GM18870 (cell line): Measurements from ENCODE around the gene WNT6.

Experiments
- ATAC-seq: cut with Tn5 transposase; IDR thresholded peaks from one replicate; pipeline ENCODE4 v1.9.1; 2021; ENCODE audit warnings: moderate library complexity; ENCODE audit not compliant: unreplicated experiment

Gene WNT6

DNA sequence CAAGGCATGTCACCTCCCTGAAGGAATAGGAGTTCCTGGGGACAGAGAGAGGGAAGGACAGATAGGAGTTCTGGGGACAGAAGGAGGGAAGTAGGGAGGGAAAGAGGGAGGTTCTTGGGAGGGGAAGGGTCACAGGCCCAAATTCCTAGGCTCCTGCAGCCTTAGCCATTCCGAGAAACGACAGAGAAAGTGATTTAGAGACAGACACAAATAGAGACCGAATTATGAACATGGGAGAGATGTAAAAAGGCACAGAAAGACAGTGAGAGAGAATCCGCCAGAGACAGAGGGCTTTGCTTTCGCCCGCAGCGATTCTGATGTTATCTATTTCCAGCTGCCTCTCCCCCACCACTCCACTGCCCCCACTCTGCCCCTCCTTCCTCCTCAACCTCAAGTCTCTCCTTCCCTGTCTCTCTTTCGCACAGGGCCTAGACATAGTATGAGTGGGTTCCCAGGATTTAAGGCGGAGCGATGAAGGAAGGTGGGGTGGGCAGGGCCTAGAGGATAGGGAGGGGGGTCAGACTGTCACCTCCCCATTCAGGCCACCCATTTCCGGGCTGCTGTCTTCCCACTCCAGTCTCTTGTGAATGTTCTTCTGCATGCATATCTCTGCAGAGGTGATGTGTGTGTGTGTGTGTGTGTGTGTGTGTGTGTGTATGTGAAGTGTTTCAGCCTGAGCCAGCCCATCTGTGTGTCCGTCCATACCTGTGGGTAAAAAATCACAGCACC, 3.3 kb upstream of the WNT6 start:
- ATAC-seq, result no peak

DNA sequence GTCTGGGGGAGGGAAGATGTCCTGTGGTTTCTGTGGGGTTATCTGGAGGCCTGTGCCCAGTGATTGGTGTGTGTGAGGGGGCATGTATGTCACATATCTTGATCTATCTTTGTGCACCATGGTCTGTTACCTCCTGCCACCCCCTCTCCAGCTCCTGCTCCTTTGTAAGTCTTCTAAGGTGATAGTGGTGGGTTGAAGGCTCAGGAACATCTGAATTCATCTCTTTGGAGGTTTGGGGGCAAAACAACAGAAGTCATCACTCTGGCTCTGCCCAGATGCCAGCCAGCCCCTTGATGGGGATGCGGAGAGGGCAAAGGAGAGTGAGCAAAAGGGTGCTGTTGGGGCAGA, 2.7 kb upstream of the WNT6 start:
- no peak for ATAC-seq

DNA sequence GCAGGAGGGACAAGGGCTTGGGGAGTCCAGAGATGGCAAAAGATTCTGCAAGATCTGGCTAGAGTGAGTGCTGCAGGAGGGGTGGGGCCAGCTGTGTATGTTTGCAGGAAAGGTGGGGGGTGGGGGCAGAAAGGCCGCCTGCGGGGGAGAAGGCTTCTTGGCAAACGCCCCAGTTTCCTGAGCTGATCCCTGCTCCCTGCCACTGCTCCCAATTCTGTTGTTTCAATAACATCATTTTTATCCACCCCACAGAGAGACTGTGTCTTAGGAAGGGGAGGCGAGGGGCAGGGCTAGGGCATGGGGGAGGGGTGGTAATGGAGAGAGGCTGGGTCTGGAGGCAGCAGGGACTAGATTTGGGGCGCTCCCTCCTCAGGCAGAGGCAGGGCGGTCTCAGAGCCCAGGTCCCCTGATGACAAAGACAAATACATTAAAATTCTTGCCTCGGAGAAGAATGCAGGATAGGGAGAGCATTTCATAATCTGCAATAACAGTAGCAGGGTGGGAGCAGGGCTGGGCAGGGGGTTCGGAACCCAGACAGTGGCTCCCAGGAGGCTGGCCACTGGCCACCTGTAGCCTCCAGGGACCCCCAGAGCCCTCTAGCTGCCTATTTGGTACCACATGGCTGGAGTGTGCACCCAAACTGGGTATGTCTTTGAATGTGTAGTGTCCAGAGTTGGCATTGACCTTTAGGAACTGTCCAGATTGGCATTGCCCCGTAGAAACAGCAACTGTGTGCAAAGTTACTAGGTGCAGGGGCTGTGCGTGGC, 2.1 kb upstream of the WNT6 start:
- no peak for ATAC-seq

DNA sequence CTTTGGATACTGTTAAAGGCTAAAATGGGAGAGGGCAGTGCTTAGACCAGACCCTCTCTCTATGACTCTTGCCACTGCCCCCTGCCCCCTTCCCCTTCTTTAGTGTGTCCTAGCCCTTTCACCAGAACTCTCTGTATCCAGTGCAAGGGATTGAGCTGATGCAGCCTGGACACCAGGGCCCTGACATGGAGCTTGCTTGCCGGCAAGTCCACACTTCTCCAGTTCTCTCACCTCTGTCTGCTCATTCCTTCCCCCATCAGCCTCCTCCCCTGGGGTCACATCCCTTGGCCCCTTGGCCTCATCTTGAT, 1.5 kb upstream of the WNT6 start:
- ATAC-seq, result no peak

DNA sequence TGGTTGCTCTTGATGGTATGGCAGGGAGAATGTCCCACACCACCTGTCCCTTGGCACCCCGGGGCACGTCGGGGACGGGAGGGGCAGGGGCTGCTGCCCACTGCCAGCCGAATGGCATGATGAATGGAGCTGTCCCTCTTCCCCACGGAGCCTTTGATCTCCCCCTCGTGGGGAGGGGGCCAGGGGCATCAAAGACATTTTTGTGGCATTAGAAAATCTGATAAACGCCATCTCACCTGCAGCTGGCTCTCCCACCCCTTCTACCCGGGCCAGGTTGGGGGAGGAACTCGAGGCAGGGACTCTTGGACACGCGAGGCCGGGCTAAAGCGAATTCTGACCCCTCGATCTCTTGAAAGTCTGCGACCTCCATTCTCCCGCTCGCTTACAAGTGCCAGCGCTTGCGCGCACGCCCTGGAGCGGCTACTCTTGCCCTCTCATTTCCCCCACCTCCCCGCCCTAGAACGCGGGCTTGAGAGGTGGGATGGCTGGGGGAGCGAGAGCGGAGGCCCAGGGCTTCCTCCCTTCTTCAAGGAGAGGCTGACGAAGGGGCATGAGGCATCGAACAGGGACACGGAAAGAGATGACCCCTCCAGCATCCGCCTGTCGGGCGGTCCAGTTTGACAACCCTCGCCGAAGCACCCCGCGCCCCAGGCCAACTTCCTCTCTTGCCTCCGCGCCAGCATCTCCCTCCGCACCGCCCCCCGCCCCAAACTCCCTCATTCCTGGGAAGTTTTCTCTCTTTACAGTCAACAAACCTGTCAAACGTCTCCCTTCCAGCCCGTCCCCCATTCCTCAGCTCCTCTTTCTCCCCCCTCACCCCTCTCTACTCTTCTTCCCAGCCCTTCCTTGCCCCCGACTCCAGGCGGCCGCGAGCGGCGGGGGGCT, 692 bp upstream of the WNT6 start:
- ATAC-seq, result no peak

DNA sequence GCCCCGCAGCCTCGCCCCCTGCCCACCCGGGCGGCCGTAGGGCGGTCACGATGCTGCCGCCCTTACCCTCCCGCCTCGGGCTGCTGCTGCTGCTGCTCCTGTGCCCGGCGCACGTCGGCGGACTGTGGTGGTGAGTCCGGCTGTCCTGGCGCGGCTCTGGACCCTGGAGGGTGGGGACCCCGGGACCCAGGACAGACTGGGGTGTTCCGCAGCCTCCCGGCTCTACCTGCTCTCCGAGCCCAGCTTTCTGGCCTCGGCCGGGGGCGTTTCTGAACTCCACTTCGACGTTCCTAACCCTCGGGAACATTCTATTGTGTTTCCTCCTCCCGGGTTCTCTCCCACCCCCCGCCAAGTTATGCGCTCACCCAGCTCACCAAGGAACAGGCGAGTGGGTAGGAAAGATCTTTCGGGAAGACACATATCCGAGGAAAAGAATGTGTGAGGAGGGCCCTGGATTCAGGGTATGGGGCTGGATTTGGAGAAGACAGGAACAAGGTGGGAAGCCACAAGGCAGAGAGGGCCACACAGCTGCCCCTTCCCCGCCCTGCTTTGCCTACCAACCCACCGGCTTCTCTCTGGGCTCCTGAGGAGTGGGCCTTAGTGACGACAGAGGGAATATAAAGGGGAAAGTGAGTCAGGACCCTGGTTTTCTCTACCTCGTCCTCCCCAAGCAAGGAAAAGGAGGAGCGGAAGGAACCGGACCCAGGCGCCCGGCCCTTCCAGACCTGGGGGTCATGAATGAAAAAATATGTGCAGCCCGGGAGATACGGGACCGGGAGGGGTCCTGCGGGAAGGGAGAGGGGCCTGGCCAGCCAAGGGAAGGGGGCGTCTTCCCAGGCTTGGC, 605 bp downstream of the WNT6 start:
- ATAC-seq, result no peak

DNA sequence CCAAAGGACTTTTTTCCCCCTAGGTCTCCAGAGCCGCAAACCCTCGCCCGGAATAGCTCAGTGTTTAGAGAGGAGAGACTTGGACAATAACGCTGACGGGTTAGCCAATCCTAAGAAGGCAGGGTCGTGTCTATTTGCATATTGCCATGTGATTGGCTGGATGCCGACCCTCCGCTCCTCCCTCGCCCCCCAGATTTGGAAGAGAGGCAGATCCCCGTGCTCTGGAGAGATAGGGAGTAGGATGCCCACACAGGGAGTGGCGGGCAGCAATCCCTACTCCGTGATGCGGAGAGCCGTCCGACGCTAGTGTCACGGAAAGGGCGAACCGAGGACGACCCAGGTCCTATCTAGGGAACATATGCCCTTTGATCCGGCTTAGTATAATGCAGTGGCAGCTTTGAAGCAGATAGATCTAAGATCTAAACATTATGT, 1.4 kb downstream of the WNT6 start:
- no peak for ATAC-seq

DNA sequence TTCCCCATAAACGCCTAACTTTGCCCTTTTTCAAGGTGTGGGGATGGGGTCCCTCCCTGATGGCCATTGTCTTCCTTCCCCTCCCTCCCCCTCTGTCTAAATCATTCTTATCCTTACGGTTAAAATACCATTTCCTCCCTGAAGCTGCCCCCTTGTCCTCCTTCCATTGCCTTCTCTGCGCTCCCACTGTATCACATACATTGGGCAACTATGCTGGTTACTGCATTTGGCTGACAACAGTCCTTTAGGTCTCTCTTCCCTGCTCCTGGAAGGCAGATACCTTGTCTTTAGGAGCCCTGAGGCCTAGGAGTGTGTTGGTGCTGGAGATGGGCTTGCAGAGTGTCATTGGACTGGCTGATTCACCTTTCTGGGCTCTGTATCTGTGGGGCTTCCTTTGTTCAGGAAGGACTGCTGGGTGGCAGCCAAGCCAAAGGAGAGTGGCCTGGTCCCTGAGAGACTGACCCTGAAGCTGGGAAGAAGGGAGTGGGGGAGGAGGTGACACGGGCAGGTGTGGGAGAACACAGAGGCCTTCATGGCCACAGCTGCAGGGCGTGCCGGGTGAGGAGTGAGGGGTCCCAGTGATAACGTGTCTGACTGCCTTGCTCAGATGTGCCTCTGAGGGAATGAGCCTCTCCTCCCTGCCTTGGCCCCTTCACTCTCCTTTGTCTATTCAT, 2.2 kb downstream of the WNT6 start:
- no peak for ATAC-seq

DNA sequence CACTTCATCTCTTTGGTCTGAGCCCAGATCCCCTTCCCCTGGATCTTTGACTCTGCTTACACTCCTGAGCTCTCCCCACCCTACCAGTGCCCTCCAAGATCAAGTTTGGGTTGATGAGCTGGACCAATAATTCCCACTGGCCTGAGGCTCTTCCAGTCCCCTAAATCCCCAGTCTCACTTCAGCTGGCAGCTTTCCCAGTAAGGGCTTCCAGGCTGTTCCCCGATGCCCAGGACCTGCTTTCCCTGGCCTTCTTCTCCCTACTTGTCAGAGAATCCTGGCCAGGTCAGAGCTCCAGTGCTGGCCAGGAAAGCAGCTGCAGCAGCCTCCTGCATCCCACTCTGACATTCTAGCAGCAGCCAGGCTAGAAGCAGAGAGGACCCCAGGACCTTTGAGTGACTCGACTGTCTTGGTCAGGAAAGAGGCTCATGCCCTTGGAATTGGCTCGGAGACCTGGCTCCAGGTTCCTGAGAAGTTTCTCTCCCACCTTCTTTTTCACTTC, 3.5 kb downstream of the WNT6 start:
- ATAC-seq, result no peak

DNA sequence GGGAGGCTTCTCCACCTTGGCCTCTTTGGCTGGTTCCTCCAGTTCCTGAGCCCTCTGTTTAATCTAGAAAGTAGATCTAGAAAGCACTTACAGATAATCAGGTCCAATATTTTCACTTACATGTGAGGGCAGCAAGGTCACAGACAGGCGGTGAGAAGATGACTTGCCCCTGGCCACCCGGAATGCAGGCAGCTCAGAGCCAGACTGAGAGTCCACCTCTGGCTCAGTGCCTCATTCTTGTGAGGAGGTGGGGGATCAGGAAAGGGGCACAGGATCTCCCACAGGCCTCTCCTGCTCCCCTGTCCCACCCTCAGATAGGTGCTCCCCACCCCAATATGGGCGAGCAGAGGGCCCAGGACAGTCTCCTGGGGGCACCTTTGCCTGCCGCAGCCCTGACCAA, 5.8 kb downstream of the WNT6 start:
- no peak for ATAC-seq

DNA sequence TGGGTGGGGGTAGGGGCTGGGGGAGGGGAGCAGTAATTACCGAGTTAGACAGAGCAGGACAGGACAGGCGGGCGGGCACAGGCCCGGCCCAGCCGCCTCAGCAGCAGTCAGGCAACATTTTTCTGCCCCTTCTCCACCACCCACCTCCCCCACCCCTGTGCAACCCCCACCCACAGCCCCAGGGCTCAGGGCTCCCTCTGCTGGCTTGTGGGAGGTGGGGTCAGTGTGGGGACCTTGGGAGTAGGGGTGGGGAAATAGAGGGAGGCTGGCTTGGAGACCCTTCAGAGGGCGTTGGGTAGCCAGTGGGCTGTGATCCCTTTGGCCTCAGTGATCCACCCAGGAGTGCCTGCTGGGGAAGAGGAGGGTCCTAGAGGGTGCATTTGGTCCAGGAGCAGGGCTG, 6.4 kb downstream of the WNT6 start:
- ATAC-seq, result no peak

DNA sequence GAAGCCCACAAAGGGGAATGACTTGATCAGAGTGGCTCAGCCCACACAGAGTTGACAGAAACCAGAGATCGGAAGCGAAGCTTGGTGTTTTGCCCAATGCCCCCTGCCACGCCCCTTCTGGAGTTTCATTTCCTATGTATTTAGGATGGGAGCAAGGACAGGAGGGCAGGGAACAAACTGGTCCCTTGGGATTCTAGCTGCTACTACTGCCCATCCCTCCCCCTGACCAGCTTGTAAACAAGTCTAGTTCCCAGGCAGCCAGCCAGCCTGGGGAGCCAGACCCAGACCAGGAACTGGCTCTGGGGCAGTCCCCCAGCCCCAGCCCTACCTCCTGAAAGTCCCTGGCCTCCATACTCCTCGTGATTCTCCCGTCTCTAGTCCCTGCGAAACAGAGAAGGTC, 8.3 kb downstream of the WNT6 start:
- no peak for ATAC-seq

DNA sequence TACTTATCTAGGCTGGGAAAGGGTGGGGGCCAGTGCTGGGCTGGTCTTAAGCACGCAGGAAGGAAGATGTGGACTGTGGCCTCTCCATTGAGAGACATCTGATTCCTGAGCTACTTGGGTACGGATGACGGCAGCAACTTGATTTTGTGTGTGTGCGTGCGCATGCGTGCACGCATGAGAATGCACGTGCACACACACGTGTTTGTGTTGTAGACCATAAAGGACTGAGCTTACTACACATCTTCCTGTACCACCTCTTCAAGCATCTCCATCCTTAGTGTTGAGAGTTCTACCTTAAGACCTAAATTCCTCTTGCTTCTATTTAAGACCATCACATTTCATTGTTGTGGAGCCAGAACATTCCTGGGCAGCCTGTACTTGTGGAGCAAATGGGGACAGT, 9.5 kb downstream of the WNT6 start:
- ATAC-seq, result no peak

DNA sequence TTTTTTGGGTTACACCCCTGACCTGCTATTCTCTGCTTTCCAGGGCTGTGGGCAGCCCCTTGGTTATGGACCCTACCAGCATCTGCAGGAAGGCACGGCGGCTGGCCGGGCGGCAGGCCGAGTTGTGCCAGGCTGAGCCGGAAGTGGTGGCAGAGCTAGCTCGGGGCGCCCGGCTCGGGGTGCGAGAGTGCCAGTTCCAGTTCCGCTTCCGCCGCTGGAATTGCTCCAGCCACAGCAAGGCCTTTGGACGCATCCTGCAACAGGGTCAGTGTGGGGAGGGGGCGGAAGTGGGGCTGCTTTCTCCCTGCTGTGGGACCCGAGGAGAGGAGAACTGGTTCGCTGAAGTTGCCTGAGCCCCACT, 11.4 kb downstream of the WNT6 start:
- ATAC-seq, result no peak

DNA sequence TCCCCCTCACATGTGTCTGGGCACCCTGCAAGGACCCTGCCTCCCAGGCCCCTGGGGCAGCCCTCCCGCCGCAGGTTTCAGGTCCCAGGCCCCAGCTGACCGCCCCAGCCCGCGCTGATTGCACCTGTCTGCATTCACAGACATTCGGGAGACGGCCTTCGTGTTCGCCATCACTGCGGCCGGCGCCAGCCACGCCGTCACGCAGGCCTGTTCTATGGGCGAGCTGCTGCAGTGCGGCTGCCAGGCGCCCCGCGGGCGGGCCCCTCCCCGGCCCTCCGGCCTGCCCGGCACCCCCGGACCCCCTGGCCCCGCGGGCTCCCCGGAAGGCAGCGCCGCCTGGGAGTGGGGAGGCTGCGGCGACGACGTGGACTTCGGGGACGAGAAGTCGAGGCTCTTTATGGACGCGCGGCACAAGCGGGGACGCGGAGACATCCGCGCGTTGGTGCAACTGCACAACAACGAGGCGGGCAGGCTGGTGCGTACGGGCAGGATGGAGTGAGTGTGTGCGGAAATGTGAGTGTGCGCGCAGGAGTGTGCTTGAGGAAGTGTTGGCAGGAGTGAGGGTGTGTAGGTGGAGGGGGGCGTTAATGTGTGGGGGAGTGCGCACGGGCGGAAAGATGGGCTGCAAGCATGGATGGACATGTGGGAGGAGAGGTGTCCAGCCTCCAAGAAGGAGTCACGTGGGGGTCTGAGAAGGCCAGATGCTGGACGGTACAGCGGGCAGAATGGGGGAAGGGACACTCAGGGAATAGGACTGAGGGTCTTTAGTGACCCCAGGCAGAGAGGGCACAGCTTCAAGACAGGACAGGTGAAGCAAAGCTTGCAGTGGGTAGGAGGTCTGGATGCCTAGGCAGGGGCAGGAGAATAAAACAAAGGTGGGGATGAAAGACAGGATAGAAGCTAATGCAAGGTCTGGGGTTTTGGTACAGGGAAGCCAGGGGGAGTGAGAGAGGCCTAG, 12.0 kb downstream of the WNT6 start:
- ATAC-seq, result no peak

DNA sequence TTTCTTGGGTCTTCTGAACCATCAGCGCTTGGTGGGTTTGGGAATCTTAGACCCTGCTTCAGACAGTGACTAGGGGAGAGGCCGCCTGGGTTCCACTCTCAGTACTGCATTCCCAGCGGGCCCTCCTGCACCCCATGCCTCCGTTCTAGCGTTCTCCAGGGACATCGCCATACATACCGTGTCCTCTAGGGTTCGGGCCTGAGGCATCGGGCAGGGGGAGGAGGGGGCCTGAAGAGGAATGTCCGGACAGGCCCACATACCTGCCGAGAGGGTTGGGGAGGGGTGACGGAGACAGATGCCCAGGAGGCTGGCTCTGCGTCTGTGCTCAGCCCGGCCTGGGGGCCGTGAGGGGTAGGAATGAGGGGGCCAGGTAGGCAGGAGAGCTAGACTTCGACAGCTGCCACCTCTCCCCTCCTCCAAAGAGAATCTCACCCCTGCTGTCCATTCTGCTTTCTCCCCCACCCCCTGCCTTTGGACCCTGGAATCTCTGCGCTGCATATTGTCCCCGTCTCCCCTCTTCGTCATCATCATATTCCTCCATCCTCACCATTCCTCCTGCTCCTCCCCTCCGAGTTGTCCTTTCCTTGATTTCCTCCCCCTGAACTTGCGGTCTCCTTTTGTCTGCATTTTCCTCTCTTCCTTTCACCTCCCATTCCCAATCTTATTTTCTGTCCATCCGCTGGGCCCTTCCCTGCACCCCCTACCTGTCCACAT, 13.2 kb downstream of the WNT6 start:
- ATAC-seq, result no peak

DNA sequence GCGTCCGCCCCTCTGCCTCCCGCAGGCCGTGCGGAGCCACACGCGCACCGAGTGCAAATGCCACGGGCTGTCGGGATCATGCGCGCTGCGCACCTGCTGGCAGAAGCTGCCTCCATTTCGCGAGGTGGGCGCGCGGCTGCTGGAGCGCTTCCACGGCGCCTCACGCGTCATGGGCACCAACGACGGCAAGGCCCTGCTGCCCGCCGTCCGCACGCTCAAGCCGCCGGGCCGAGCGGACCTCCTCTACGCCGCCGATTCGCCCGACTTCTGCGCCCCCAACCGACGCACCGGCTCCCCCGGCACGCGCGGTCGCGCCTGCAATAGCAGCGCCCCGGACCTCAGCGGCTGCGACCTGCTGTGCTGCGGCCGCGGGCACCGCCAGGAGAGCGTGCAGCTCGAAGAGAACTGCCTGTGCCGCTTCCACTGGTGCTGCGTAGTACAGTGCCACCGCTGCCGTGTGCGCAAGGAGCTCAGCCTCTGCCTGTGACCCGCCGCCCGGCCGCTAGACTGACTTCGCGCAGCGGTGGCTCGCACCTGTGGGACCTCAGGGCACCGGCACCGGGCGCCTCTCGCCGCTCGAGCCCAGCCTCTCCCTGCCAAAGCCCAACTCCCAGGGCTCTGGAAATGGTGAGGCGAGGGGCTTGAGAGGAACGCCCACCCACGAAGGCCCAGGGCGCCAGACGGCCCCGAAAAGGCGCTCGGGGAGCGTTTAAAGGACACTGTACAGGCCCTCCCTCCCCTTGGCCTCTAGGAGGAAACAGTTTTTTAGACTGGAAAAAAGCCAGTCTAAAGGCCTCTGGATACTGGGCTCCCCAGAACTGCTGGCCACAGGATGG, 14.0 kb downstream of the WNT6 start:
- no peak for ATAC-seq
